ENCODE results near the gene CHL1.

Gene CHL1

DNA sequence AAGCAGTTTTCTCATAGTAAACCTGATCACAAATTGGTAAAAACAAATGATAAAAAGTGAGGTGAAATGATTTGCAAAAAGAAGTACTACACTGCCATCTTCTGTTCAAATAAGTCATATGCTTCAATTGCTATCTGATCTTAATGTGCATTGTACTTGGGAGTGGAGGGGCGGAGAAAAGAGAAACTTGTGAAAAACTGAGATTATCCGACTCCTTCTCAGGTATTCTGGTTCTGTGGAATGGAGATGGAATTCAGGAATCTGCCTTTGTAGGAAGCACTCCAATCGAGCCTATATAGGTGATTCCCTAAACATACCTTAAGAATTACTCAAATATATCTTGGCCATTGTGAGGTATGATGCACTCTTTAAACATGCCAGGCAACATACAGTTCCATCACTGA is 180.6 kb downstream of the CHL1 start:
- DNase-seq (ENCODE audit: low read depth) = no peak
- H3K4me3 ChIP-seq (ENCODE audit: low read length) = no peak overlapping the region

DNA sequence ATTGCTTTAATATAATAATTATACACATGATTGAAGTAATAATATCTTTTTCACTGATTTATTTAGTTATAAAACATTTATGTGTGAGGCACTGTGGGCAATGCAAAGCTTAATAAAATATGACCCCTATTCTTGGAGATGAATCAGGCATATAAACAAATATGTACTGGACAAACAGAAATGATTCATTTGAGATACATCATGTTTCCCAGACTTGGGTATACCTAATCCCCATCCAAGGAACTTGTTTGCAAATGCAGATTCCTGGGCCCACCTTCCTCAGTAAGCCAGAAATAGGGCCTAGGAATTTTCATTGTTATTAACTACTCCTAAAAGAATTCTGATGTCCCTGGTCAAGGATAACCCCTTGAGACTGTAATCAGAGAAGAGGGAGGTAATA is 184.2 kb downstream of the CHL1 start:
- H3K4me3 ChIP-seq (ENCODE audit: low read length) = no peak overlapping the region
- no peak for DNase-seq (ENCODE audit: low read depth)
- TF ChIP-seq, protein P1, sequence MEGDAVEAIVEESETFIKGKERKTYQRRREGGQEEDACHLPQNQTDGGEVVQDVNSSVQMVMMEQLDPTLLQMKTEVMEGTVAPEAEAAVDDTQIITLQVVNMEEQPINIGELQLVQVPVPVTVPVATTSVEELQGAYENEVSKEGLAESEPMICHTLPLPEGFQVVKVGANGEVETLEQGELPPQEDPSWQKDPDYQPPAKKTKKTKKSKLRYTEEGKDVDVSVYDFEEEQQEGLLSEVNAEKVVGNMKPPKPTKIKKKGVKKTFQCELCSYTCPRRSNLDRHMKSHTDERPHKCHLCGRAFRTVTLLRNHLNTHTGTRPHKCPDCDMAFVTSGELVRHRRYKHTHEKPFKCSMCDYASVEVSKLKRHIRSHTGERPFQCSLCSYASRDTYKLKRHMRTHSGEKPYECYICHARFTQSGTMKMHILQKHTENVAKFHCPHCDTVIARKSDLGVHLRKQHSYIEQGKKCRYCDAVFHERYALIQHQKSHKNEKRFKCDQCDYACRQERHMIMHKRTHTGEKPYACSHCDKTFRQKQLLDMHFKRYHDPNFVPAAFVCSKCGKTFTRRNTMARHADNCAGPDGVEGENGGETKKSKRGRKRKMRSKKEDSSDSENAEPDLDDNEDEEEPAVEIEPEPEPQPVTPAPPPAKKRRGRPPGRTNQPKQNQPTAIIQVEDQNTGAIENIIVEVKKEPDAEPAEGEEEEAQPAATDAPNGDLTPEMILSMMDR (conservative IDR thresholded peaks at IDR 0.05; ENCODE audit: low read depth, low read length) = no peak

More for the DNA sequence above, 180.6 kb downstream of the CHL1 start:
- TF ChIP-seq, protein P1 (conservative IDR thresholded peaks at IDR 0.05; ENCODE audit: low read depth, low read length) = peak; percentile 46

DNA sequence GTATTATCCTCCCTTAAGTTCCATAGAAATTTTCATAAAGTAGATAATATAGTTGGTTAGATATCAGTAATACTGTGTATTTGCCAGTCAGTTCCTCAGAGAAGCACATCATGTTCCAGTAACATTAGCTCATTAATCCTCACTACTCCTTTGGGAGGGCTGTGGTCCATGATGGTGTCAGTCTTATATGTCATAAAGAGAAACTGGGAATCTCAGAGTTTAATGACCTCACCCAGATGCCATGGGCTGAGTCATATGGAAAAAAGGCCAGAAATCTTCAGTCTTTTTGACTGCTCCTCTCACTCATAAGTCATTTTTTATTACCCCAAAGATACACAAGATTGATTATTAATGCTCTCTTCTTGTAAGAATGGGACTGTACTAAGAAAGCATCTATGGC is 188.6 kb downstream of the CHL1 start:
- DNase-seq (ENCODE audit: low read depth) = no peak
- TF ChIP-seq, protein P1 (conservative IDR thresholded peaks at IDR 0.05; ENCODE audit: low read depth, low read length) = no peak
- H3K4me3 ChIP-seq (ENCODE audit: low read length) = no peak overlapping the region

- DNase-seq (ENCODE audit: low read depth) = no peak
- no peak overlapping the region for H3K4me3 ChIP-seq (ENCODE audit: low read length)
- TF ChIP-seq, protein P1 (conservative IDR thresholded peaks at IDR 0.05; ENCODE audit: low read depth, low read length) = no peak
Measured at GRCh38 chr3:394775-395174, 198.2 kb downstream of the CHL1 start.

DNA sequence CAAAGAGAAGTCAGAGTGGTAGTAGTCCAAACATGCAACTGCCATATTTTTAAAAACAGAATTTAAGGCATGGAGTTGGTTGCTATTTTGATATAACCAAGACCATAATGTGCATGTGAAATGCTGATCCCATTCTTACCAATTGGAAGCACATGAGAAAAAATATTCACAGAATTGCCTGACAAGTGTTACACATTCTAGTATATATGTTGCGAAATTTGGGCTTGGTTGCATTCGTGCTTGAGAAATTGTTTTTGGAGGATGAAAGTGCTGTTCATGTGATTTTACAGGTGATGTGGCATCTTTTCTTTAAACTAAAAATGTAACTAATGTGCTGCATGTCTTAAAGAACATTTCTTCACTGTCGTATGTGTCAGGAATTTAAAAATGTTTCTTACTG is 199.7 kb downstream of the CHL1 start:
- TF ChIP-seq, protein P1 (conservative IDR thresholded peaks at IDR 0.05; ENCODE audit: low read depth, low read length) = no peak
- no peak overlapping the region for H3K4me3 ChIP-seq (ENCODE audit: low read length)
- no peak for DNase-seq (ENCODE audit: low read depth)

DNA sequence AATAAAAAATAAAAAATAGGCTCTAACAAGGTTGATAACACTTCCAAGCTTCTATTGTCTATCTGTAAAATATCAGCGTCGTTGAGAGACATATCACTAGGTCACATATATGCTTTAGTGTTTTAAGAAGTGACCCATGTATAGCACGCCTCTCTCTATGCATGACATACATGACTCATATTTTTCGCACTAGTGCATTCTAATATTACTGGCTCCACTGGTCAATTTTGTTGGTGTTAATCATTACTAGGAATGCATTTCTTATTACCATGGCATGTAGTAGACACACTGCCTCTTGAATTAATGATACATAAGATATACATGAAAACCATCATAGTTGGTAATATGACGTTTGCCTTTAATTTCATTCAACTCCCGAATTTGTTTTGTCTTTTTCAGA is 203.1 kb downstream of the CHL1 start:
- TF ChIP-seq, protein P1 (conservative IDR thresholded peaks at IDR 0.05; ENCODE audit: low read depth, low read length) = no peak
- H3K4me3 ChIP-seq (ENCODE audit: low read length) = no peak overlapping the region
- no peak for DNase-seq (ENCODE audit: low read depth)

GRCh38 chr3:403826-404225 is 207.3 kb downstream of the CHL1 start:
- no peak for DNase-seq (ENCODE audit: low read depth)
- no peak overlapping the region for H3K4me3 ChIP-seq (ENCODE audit: low read length)
- TF ChIP-seq, protein P1 (conservative IDR thresholded peaks at IDR 0.05; ENCODE audit: low read depth, low read length) = no peak
